ENCODE measurements around the gene MZF1.

MZF1 gene

DNA sequence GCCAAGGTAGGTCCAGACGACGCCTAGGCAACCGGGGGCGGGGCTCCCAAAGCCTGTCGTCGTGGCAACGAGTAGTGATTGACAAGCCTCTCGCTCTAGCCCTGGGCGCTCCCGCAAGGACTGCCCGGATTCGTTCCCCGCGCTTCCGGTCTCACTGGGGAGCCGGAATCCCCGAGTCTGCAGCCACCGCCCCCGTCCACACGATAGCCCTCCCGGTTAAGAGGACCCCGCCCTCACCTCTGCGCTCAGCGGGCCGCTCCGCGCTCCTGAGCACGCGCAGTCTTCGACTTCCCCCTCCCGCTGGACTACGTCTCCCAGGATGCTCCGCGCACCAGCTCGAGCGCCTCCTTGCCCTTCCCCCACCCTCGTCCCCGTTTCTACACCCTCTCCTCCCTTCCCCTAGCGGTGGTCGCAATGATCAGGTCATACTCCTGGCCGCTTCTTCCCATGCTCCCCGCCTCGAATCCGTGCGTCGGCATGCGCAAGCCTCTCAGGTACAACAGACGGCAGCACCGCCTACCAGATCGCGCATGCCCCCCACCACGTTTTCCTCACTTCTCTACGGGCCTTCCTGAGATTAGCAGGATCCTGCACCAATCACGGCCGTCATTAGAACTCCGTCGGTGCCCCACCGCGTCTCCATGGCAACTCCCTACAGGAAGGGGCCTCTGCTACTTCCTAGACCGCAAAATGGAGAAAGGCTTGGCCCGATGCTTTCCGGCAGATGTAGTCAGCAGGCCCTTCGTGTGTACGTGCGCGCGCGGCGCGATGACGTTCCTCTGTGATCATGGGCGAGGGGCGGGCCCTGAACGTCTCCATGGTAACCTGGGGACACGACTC lies at the start of gene MZF1 (continued):
- TF ChIP-seq FEZF1 (tag by site-specific recombination; IDR thresholded peaks at IDR 0.05) (no peak; the same call in 1 of the 2 replicates), MYNN (tag by site-specific recombination; IDR thresholded peaks at IDR 0.05; ENCODE audit: borderline replicate concordance) (no peak; the same call in none of the 2 replicates), BCL6B (tag by site-specific recombination; IDR thresholded peaks at IDR 0.05) (no peak), ZNF2 (tag by site-specific recombination; IDR thresholded peaks at IDR 0.05) (peak; percentile 89), KLF1 (tag by site-specific recombination; IDR thresholded peaks at IDR 0.05) (peak; percentile 88), MZF1 (tag by site-specific recombination; IDR thresholded peaks at IDR 0.05; ENCODE audit: borderline replicate concordance) (peak; percentile 59; the same call in 1 of the 2 replicates), CTCF (tag by site-specific recombination; IDR thresholded peaks at IDR 0.05) (peak; percentile 97), ZNF707 (tag by site-specific recombination; IDR thresholded peaks at IDR 0.05) (no peak), ZNF48 (tag by site-specific recombination; IDR thresholded peaks at IDR 0.05) (no peak), ZNF169 (tag by site-specific recombination; IDR thresholded peaks at IDR 0.05) (no peak), ZNF274 (IDR thresholded peaks at IDR 0.05; ENCODE audit: low read length) (no peak), ZNF274 (tag by site-specific recombination; IDR thresholded peaks at IDR 0.05; ENCODE audit: borderline replicate concordance) (no peak), EGR2 (tag by site-specific recombination; IDR thresholded peaks at IDR 0.05; ENCODE audit: low read depth) (peak; percentile 69), ZNF660 (tag by site-specific recombination; IDR thresholded peaks at IDR 0.05) (0 out of 2 replicates have a peak, but pooled peaks have one; percentile 11), ZNF148 (tag by site-specific recombination; IDR thresholded peaks at IDR 0.05; ENCODE audit: borderline replicate concordance) (no peak), ZIC2 (tag by site-specific recombination; IDR thresholded peaks at IDR 0.05) (peak; percentile 86), KLF9 (tag by site-specific recombination; IDR thresholded peaks at IDR 0.05; ENCODE audit: low read depth) (peak; percentile 88), KLF7 (tag by site-specific recombination; IDR thresholded peaks at IDR 0.05; ENCODE audit: borderline replicate concordance) (peak; percentile 72; the same call in 1 of the 2 replicates), ZNF670 (tag by site-specific recombination; IDR thresholded peaks at IDR 0.05; ENCODE audit: low read depth) (no peak), ZNF777 (tag by site-specific recombination; IDR thresholded peaks at IDR 0.05; ENCODE audit: borderline replicate concordance) (peak; percentile 100)
- TF ChIP-seq, protein P1, sequence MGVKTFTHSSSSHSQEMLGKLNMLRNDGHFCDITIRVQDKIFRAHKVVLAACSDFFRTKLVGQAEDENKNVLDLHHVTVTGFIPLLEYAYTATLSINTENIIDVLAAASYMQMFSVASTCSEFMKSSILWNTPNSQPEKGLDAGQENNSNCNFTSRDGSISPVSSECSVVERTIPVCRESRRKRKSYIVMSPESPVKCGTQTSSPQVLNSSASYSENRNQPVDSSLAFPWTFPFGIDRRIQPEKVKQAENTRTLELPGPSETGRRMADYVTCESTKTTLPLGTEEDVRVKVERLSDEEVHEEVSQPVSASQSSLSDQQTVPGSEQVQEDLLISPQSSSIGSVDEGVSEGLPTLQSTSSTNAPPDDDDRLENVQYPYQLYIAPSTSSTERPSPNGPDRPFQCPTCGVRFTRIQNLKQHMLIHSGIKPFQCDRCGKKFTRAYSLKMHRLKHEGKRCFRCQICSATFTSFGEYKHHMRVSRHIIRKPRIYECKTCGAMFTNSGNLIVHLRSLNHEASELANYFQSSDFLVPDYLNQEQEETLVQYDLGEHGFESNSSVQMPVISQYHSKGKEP (tag by site-specific recombination; IDR thresholded peaks at IDR 0.05) = no peak
- TF ChIP-seq, protein P2, sequence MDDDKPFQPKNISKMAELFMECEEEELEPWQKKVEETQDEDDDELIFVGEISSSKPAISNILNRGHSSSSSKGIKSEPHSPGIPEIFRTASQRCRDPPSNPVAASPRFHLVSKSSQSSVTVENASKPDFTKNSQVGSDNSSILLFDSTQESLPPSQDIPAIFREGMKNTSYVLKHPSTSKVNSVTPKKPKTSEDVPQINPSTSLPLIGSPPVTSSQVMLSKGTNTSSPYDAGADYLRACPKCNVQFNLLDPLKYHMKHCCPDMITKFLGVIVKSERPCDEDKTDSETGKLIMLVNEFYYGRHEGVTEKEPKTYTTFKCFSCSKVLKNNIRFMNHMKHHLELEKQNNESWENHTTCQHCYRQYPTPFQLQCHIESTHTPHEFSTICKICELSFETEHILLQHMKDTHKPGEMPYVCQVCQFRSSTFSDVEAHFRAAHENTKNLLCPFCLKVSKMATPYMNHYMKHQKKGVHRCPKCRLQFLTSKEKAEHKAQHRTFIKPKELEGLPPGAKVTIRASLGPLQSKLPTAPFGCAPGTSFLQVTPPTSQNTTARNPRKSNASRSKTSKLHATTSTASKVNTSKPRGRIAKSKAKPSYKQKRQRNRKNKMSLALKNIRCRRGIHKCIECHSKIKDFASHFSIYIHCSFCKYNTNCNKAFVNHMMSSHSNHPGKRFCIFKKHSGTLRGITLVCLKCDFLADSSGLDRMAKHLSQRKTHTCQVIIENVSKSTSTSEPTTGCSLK (tag by site-specific recombination; IDR thresholded peaks at IDR 0.05) = no peak
- TF ChIP-seq, protein P3, sequence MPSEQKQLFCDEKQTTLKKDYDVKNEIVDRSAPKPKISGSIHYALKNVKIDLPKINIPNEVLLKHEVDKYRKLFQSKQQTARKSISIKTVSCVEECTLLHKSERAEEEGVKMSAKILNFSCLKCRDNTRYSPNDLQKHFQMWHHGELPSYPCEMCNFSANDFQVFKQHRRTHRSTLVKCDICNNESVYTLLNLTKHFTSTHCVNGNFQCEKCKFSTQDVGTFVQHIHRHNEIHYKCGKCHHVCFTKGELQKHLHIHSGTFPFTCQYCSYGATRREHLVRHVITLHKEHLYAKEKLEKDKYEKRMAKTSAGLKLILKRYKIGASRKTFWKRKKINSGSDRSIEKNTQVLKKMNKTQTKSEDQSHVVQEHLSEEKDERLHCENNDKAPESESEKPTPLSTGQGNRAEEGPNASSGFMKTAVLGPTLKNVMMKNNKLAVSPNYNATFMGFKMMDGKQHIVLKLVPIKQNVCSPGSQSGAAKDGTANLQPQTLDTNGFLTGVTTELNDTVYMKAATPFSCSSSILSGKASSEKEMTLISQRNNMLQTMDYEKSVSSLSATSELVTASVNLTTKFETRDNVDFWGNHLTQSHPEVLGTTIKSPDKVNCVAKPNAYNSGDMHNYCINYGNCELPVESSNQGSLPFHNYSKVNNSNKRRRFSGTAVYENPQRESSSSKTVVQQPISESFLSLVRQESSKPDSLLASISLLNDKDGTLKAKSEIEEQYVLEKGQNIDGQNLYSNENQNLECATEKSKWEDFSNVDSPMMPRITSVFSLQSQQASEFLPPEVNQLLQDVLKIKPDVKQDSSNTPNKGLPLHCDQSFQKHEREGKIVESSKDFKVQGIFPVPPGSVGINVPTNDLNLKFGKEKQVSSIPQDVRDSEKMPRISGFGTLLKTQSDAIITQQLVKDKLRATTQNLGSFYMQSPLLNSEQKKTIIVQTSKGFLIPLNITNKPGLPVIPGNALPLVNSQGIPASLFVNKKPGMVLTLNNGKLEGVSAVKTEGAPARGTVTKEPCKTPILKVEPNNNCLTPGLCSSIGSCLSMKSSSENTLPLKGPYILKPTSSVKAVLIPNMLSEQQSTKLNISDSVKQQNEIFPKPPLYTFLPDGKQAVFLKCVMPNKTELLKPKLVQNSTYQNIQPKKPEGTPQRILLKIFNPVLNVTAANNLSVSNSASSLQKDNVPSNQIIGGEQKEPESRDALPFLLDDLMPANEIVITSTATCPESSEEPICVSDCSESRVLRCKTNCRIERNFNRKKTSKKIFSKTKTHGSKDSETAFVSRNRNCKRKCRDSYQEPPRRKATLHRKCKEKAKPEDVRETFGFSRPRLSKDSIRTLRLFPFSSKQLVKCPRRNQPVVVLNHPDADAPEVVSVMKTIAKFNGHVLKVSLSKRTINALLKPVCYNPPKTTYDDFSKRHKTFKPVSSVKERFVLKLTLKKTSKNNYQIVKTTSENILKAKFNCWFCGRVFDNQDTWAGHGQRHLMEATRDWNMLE (tag by site-specific recombination; conservative IDR thresholded peaks at IDR 0.05; ENCODE audit: low read depth) = peak; percentile 23; the same call in 1 of the 2 replicates
